ENCODE data around the gene RTTN. TPM values are rescaled to one million over a fixed set of nuclear protein-coding genes. Genes with fewer than 3 reads are reported as not detected.

RTTN gene
- total RNA-seq, 4 donors from 2014 or later = 10.8 to 58.1 (median 22.4) TPM

DNA sequence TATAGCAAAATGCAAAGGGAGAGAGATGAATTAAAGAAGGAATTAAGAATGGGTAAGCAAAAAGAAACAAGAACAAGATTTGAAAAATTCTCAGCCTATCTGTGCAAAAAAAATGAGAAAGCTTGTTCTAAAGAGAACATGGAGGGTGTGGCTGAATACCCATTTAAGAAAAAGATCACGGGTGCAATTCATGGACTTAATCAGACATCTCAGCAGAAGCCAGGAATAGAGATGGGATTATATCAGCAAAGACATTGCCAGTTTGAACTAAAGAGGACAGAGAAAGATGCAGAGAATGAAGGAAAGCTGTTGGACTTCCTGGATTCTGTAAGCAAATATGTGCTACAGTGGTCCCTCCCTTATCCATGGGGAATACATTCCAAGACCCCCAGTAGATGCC is 115.6 kb downstream of the RTTN start:
- no peaks in the 10 kb centered on the region for H3K4me1 ChIP-seq
- no peaks in the 10 kb centered on the region for H3K9me3 ChIP-seq
- no peak overlapping the region for H3K27ac ChIP-seq
- H3K4me3 ChIP-seq = no peak overlapping the region
- intact Hi-C loops (cut with DNase I; ENCODE audit: low total_unique reads) = no loop called here
- no peaks in the 10 kb centered on the region for H3K27me3 ChIP-seq
- no peaks in the 10 kb centered on the region for H3K36me3 ChIP-seq
- DNase-seq = no peak
- TF ChIP-seq, protein P1, sequence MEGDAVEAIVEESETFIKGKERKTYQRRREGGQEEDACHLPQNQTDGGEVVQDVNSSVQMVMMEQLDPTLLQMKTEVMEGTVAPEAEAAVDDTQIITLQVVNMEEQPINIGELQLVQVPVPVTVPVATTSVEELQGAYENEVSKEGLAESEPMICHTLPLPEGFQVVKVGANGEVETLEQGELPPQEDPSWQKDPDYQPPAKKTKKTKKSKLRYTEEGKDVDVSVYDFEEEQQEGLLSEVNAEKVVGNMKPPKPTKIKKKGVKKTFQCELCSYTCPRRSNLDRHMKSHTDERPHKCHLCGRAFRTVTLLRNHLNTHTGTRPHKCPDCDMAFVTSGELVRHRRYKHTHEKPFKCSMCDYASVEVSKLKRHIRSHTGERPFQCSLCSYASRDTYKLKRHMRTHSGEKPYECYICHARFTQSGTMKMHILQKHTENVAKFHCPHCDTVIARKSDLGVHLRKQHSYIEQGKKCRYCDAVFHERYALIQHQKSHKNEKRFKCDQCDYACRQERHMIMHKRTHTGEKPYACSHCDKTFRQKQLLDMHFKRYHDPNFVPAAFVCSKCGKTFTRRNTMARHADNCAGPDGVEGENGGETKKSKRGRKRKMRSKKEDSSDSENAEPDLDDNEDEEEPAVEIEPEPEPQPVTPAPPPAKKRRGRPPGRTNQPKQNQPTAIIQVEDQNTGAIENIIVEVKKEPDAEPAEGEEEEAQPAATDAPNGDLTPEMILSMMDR (IDR thresholded peaks at IDR 0.05) = no peak
- no peak for TF ChIP-seq POLR2A (IDR thresholded peaks at IDR 0.05)

DNA sequence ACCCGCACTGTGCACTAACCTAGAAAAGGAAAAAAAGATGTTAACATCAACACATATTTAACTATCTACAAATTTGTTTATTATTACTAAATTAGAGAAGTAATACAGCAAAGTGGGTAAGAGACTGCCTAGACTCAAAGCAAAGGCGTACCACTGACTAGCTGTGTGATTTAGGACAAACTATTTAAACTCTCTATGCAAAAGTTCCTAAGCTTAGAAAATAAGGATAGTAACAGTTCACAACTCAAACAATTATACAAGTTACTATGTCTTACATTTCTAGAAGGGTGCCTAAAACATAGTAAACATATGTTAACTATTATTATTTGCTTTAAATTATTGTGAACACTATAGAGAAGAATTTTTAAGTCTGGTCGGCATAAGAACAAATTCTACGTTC is 119.4 kb downstream of the RTTN start:
- intact Hi-C loops (cut with DNase I; ENCODE audit: low total_unique reads) = no loop called here
- no peak overlapping the region for H3K4me3 ChIP-seq
- TF ChIP-seq, protein P1 (IDR thresholded peaks at IDR 0.05) = no peak
- TF ChIP-seq POLR2A (IDR thresholded peaks at IDR 0.05) = no peak
- no peaks in the 10 kb centered on the region for H3K9me3 ChIP-seq
- H3K27ac ChIP-seq = no peak overlapping the region
- H3K27me3 ChIP-seq = no peaks in the 10 kb centered on the region
- no peaks in the 10 kb centered on the region for H3K4me1 ChIP-seq
- no peak for DNase-seq
- no peaks in the 10 kb centered on the region for H3K36me3 ChIP-seq

DNA sequence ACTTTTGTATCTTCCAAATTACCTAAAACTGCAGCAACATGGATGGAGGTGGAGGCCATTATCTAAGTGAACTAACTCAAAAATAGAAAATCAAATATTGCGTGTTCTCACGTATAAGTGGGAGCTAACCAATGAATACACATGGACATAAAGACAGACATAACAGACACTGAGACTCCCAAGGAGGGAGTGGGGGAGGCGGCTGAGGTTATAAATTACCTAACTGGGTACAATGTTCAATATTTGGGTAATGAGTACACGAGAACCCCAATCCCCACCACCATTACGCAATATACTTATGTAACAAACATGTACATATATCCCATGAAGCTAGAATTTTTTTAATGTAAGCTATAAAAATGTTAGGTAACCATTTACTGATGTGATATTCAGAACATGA is 119.8 kb downstream of the RTTN start:
- Histone ChIP-seq H3K27ac (no peak overlapping the region), H3K9me3 (no peaks in the 10 kb centered on the region), H3K27me3 (no peaks in the 10 kb centered on the region), H3K4me1 (no peaks in the 10 kb centered on the region), H3K4me3 (no peak overlapping the region), H3K36me3 (no peaks in the 10 kb centered on the region)
- no peak for DNase-seq
- TF ChIP-seq, protein P1 (IDR thresholded peaks at IDR 0.05) = no peak
- TF ChIP-seq POLR2A (IDR thresholded peaks at IDR 0.05) = no peak
- intact Hi-C loops (cut with DNase I; ENCODE audit: low total_unique reads) = no loop called here

DNA sequence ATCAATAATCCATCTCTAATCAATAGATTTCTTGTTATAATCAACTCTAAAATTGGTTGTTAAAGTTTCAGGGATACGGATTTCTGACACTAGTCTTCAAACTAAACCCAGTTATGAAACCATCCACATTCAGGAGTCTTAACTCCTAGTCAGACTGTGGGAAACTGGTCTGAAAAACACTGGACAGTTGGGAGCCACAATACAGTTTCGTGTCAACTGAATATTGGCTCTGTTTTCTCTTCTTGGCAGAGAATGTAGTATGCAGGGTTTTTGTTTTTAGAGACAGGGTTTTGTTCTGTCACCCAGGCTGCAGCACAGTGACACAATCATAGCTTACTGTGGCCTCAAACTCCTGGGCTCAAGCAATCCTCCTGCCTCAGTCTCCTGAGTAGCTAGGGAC is 123.1 kb downstream of the RTTN start:
- Histone ChIP-seq H3K4me1 (no peaks in the 10 kb centered on the region), H3K36me3 (no peaks in the 10 kb centered on the region), H3K27ac (no peak overlapping the region), H3K4me3 (no peak overlapping the region), H3K27me3 (no peaks in the 10 kb centered on the region), H3K9me3 (no peaks in the 10 kb centered on the region)
- DNase-seq = no peak
- intact Hi-C loops (cut with DNase I; ENCODE audit: low total_unique reads) = no loop called here
- TF ChIP-seq, protein P1 (IDR thresholded peaks at IDR 0.05) = no peak
- TF ChIP-seq POLR2A (IDR thresholded peaks at IDR 0.05) = no peak

DNA sequence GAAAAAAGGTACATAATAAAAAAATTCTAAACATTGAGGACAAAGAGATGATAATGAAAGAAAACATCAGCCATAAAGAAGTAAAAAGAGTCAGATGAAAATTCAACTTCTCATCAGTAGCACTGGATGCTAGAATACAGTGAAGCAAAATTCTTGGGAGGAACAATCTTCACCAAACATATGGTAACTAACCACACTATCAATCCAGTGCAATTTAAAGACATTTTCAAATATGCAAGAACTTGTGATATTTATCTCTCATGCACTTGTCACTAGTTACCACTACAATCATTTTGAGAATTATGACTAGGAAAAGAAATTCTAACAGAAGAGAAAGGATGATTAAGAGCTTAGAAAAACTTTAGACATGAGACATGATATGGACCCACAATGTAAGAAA is 127.4 kb downstream of the RTTN start:
- no peak overlapping the region for H3K4me3 ChIP-seq
- TF ChIP-seq, protein P1 (IDR thresholded peaks at IDR 0.05) = no peak
- TF ChIP-seq POLR2A (IDR thresholded peaks at IDR 0.05) = no peak
- intact Hi-C loops (cut with DNase I; ENCODE audit: low total_unique reads) = no loop called here

More for the DNA sequence above, 127.4 kb downstream of the RTTN start:
- Histone ChIP-seq H3K27me3 (no peaks in the 10 kb centered on the region), H3K4me1 (no peaks in the 10 kb centered on the region), H3K9me3 (no peaks in the 10 kb centered on the region), H3K27ac (no peak overlapping the region), H3K36me3 (no peaks in the 10 kb centered on the region)
- DNase-seq = no peak

Data from uterus (tissue), 4 donors.